Measurements from ENCODE around the gene PSMA3.

Gene PSMA3

DNA sequence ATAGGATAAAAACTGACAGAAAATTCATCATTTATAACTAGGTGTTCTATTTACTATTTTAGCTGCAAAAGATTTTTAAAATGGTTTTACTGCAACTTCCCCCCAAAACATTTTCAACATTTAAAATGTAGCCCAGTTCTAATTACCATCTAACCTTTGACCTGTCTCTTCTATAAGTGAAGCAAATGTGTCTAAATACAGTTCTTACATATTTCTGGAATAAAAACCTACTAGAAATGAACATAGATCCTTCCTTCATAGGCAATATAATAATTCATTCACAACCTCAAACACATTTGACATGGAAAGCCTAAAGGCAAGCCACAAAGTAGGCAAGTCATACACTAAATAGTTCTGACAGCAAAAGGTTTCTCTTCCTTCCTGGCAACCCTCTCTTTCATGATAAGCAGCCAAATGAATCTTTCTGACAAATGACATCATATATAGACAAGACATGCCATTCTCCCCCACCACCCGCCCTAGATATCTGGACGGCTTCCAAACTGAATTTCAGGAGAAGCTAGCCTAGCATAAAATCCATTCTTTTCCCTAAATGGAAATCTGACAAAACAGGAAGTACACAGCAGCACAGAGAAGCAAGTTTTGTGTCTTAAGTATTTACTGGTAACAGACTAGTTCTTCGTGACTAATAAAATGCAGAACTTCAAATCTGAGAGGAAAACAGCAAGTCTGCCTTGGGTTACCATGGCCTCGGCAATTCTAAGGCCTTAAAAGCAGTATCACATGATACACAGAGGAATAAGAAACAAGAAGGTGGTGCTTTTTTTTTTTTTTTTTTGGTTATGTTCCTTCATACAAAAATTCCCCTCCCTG, 36.5 kb downstream of the PSMA3 start (continued):
- TF ChIP-seq, protein P1, sequence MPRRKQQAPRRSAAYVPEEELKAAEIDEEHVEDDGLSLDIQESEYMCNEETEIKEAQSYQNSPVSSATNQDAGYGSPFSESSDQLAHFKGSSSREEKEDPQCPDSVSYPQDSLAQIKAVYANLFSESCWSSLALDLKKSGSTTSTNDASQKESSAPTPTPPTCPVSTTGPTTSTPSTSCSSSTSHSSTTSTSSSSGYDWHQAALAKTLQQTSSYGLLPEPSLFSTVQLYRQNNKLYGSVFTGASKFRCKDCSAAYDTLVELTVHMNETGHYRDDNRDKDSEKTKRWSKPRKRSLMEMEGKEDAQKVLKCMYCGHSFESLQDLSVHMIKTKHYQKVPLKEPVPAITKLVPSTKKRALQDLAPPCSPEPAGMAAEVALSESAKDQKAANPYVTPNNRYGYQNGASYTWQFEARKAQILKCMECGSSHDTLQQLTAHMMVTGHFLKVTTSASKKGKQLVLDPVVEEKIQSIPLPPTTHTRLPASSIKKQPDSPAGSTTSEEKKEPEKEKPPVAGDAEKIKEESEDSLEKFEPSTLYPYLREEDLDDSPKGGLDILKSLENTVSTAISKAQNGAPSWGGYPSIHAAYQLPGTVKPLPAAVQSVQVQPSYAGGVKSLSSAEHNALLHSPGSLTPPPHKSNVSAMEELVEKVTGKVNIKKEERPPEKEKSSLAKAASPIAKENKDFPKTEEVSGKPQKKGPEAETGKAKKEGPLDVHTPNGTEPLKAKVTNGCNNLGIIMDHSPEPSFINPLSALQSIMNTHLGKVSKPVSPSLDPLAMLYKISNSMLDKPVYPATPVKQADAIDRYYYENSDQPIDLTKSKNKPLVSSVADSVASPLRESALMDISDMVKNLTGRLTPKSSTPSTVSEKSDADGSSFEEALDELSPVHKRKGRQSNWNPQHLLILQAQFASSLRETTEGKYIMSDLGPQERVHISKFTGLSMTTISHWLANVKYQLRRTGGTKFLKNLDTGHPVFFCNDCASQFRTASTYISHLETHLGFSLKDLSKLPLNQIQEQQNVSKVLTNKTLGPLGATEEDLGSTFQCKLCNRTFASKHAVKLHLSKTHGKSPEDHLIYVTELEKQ (tag by site-specific recombination; IDR thresholded peaks at IDR 0.05; ENCODE audit: borderline replicate concordance) = peak; percentile 41; the same call in 1 of the 2 replicates
- no peak for TF ChIP-seq ZNF19 (tag by site-specific recombination; IDR thresholded peaks at IDR 0.05; ENCODE audit: low read depth)
- no peak for TF ChIP-seq BCL11A (tag by site-specific recombination; IDR thresholded peaks at IDR 0.05; ENCODE audit: low read depth)
- TF ChIP-seq ZNF366 (tag by site-specific recombination; conservative IDR thresholded peaks at IDR 0.05) = peak; percentile 85
- TF ChIP-seq GFI1B (tag by site-specific recombination; IDR thresholded peaks at IDR 0.05) = 0 out of 2 replicates have a peak, but pooled peaks have one; percentile 40
- peak; percentile 41; the same call in 1 of the 2 replicates for TF ChIP-seq ZEB2 (tag by site-specific recombination; IDR thresholded peaks at IDR 0.05)
- TF ChIP-seq ZNF530 (tag by site-specific recombination; IDR thresholded peaks at IDR 0.05; ENCODE audit: low read depth) = no peak
- no peak for TF ChIP-seq ZBTB20 (tag by site-specific recombination; IDR thresholded peaks at IDR 0.05)
- no peak for TF ChIP-seq TRIM28 (IDR thresholded peaks at IDR 0.05; ENCODE audit: borderline replicate concordance, low read length)
- no peak for TF ChIP-seq ZNF335 (tag by site-specific recombination; conservative IDR thresholded peaks at IDR 0.05)
- TF ChIP-seq, protein P2, sequence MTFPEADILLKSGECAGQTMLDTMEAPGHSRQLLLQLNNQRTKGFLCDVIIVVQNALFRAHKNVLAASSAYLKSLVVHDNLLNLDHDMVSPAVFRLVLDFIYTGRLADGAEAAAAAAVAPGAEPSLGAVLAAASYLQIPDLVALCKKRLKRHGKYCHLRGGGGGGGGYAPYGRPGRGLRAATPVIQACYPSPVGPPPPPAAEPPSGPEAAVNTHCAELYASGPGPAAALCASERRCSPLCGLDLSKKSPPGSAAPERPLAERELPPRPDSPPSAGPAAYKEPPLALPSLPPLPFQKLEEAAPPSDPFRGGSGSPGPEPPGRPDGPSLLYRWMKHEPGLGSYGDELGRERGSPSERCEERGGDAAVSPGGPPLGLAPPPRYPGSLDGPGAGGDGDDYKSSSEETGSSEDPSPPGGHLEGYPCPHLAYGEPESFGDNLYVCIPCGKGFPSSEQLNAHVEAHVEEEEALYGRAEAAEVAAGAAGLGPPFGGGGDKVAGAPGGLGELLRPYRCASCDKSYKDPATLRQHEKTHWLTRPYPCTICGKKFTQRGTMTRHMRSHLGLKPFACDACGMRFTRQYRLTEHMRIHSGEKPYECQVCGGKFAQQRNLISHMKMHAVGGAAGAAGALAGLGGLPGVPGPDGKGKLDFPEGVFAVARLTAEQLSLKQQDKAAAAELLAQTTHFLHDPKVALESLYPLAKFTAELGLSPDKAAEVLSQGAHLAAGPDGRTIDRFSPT (tag by site-specific recombination; IDR thresholded peaks at IDR 0.05) = no peak
- TF ChIP-seq ZFP37 (tag by site-specific recombination; IDR thresholded peaks at IDR 0.05) = no peak
- peak; percentile 23; the same call in 1 of the 2 replicates for TF ChIP-seq ZNF24 (tag by site-specific recombination; IDR thresholded peaks at IDR 0.05)
- TF ChIP-seq ZNF600 (tag by site-specific recombination; IDR thresholded peaks at IDR 0.05) = 0 out of 2 replicates have a peak, but pooled peaks have one; percentile 31
- TF ChIP-seq MEIS1 (CRISPR knock-in tag; IDR thresholded peaks at IDR 0.05; ENCODE audit: borderline replicate concordance) = 0 out of 2 replicates have a peak, but pooled peaks have one; percentile 25
- no peak for TF ChIP-seq ZNF664 (tag by site-specific recombination; IDR thresholded peaks at IDR 0.05)
- TF ChIP-seq ZNF843 (tag by site-specific recombination; IDR thresholded peaks at IDR 0.05) = peak; percentile 27; the same call in 1 of the 2 replicates
- peak; percentile 69 for TF ChIP-seq FEZF1 (tag by site-specific recombination; IDR thresholded peaks at IDR 0.05)
- no peak for TF ChIP-seq ZNF560 (tag by site-specific recombination; IDR thresholded peaks at IDR 0.05; ENCODE audit: borderline replicate concordance)
- TF ChIP-seq ZNF341 (tag by site-specific recombination; IDR thresholded peaks at IDR 0.05; ENCODE audit: low read depth) = no peak
- no peak for TF ChIP-seq ZNF133 (tag by site-specific recombination; IDR thresholded peaks at IDR 0.05)
- TF ChIP-seq ZSCAN23 (tag by site-specific recombination; IDR thresholded peaks at IDR 0.05) = no peak
- TF ChIP-seq, protein P3, sequence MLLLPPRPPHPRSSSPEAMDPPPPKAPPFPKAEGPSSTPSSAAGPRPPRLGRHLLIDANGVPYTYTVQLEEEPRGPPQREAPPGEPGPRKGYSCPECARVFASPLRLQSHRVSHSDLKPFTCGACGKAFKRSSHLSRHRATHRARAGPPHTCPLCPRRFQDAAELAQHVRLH (tag by site-specific recombination; IDR thresholded peaks at IDR 0.05) = no peak
- TF ChIP-seq ZBTB21 (tag by site-specific recombination; IDR thresholded peaks at IDR 0.05) = peak; percentile 88
- TF ChIP-seq, protein P4, sequence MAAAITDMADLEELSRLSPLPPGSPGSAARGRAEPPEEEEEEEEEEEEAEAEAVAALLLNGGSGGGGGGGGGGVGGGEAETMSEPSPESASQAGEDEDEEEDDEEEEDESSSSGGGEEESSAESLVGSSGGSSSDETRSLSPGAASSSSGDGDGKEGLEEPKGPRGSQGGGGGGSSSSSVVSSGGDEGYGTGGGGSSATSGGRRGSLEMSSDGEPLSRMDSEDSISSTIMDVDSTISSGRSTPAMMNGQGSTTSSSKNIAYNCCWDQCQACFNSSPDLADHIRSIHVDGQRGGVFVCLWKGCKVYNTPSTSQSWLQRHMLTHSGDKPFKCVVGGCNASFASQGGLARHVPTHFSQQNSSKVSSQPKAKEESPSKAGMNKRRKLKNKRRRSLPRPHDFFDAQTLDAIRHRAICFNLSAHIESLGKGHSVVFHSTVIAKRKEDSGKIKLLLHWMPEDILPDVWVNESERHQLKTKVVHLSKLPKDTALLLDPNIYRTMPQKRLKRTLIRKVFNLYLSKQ (tag by site-specific recombination; IDR thresholded peaks at IDR 0.05; ENCODE audit: borderline replicate concordance) = no peak
- TF ChIP-seq ZNF394 (tag by site-specific recombination; IDR thresholded peaks at IDR 0.05; ENCODE audit: borderline replicate concordance) = no peak
- TF ChIP-seq SETDB1 (IDR thresholded peaks at IDR 0.05; ENCODE audit: insufficient read length, low read length) = no peak
- TF ChIP-seq SP3 (tag by site-specific recombination; IDR thresholded peaks at IDR 0.05) = no peak
- no peak for TF ChIP-seq ZNF596 (tag by site-specific recombination; IDR thresholded peaks at IDR 0.05)
- no peak for TF ChIP-seq ZFP3 (tag by site-specific recombination; IDR thresholded peaks at IDR 0.05; ENCODE audit: low read depth)
- TF ChIP-seq, protein P5, sequence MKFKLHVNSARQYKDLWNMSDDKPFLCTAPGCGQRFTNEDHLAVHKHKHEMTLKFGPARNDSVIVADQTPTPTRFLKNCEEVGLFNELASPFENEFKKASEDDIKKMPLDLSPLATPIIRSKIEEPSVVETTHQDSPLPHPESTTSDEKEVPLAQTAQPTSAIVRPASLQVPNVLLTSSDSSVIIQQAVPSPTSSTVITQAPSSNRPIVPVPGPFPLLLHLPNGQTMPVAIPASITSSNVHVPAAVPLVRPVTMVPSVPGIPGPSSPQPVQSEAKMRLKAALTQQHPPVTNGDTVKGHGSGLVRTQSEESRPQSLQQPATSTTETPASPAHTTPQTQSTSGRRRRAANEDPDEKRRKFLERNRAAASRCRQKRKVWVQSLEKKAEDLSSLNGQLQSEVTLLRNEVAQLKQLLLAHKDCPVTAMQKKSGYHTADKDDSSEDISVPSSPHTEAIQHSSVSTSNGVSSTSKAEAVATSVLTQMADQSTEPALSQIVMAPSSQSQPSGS (tag by site-specific recombination; IDR thresholded peaks at IDR 0.05; ENCODE audit: low read depth) = peak; percentile 90
- TF ChIP-seq ZNF146 (tag by site-specific recombination; IDR thresholded peaks at IDR 0.05) = no peak

Measured in HEK293 (cell line).